HEK293T (cell line): Measurements from ENCODE around the gene SVIP.

Source experiments
- CTBP1 ChIP-seq: fragments of 450-650 bp; IDR thresholded peaks from 2 replicates; pipeline ENCODE4 v1.6.1; 2016; ENCODE audit warnings: borderline replicate concordance
- ELF4 ChIP-seq: fragments of 450-650 bp; IDR thresholded peaks from 2 replicates; pipeline ENCODE4 v1.6.1; 2017; ENCODE audit warnings: antibody characterized with exemption
- FOXA1 ChIP-seq: fragments of 450-650 bp; IDR thresholded peaks from 2 replicates; pipeline ENCODE4 v1.6.1; 2016; ENCODE audit warnings: mild to moderate bottlenecking
- FOXK2 ChIP-seq: fragments of 450-650 bp; IDR thresholded peaks from 2 replicates; pipeline ENCODE4 v1.6.1; 2016; ENCODE audit warnings: mild to moderate bottlenecking
- FOXM1 ChIP-seq: fragments of 450-650 bp; IDR thresholded peaks from 2 replicates; pipeline ENCODE4 v1.6.1; 2017; ENCODE audit warnings: mild to moderate bottlenecking, borderline replicate concordance
- HDGF ChIP-seq: fragments of 450-650 bp; IDR thresholded peaks from 2 replicates; pipeline ENCODE4 v1.6.1; 2017; ENCODE audit warnings: antibody characterized with exemption, borderline replicate concordance
- LEF1 ChIP-seq: fragments of 450-650 bp; IDR thresholded peaks from 2 replicates; pipeline ENCODE4 v1.6.1; 2017; ENCODE audit warnings: mild to moderate bottlenecking, borderline replicate concordance
- NFRKB ChIP-seq: fragments of 450-650 bp; IDR thresholded peaks from 2 replicates; pipeline ENCODE4 v1.6.1; 2016; ENCODE audit warnings: mild to moderate bottlenecking, moderate library complexity
- PKNOX1 ChIP-seq: fragments of 450-650 bp; IDR thresholded peaks from 2 replicates; pipeline ENCODE4 v1.6.1; 2016
- SP1 ChIP-seq: fragments of 450-650 bp; IDR thresholded peaks from 2 replicates; pipeline ENCODE4 v1.6.1; 2017
- SUZ12 ChIP-seq: fragments of 450-650 bp; IDR thresholded peaks from 2 replicates; pipeline ENCODE4 v1.6.1; 2016; ENCODE audit warnings: mild to moderate bottlenecking
- TARDBP ChIP-seq: fragments of 450-650 bp; IDR thresholded peaks from 2 replicates; pipeline ENCODE4 v1.6.1; 2016
- ZNF384 ChIP-seq: fragments of 450-650 bp; IDR thresholded peaks from 2 replicates; pipeline ENCODE4 v1.6.1; 2016

GRCh38 chr11:22828373-22828772, 1.2 kb downstream of the SVIP start:
- TF ChIP-seq SP1 (no peak), ELF4 (no peak), LEF1 (no peak), HDGF (no peak), FOXA1 (no peak), SUZ12 (no peak), CTBP1 (no peak), FOXK2 (no peak), ZNF384 (no peak), PKNOX1 (no peak), FOXM1 (no peak), NFRKB (no peak), TARDBP (no peak)
